Breast epithelium (tissue), 4 donors: ENCODE measurements around the gene NUDT7. TPM values are rescaled to one million over a fixed set of nuclear protein-coding genes. Genes with fewer than 3 reads are reported as not detected.

Experiments
- DNase-seq, 2 donors: peaks; one replicate each; pipeline ENCODE4 v3.0.0-alpha.2; 2019; ENCODE audit warnings: low spot score in 2 of 2
- H3K27ac ChIP-seq, 2 donors: fragments of 200-600 bp; sonication (generic) in 1 of 2; one replicate each; pipeline ENCODE4 v1.5.1; 2016 to 2019; ENCODE audit warnings: mild to moderate bottlenecking in 1 of 2
- H3K27me3 ChIP-seq, 2 donors: fragments of 200-600 bp; sonication (generic) in 1 of 2; one replicate each; pipeline versions ENCODE4 v1.5.1 to v1.6.0; 2017 to 2019; ENCODE audit warnings: control low read depth in 1 of 2, mild to moderate bottlenecking in 1 of 2
- H3K36me3 ChIP-seq: fragments of 200-600 bp; one replicate; pipeline ENCODE4 v1.5.1; 2019
- H3K4me1 ChIP-seq, 2 donors: fragments of 200-600 bp; sonication (generic); one replicate each; pipeline ENCODE4 v1.5.1; 2016 to 2019; ENCODE audit warnings: control low read depth in 1 of 2
- H3K4me3 ChIP-seq, 3 donors: fragments of 200-600 bp; sonication (generic); 1 replicate in 2 of 3; 2 replicates in 1 of 3; pipeline ENCODE4 v1.5.1; 2016 to 2019; ENCODE audit warnings: mild to moderate bottlenecking in 3 of 3, moderate library complexity in 2 of 3
- H3K9me3 ChIP-seq, 2 donors: fragments of 200-600 bp; sonication (generic) in 1 of 2; one replicate each; pipeline ENCODE4 v1.5.1; 2016 to 2019; ENCODE audit warnings: control low read depth in 1 of 2
- POLR2A ChIP-seq: fragments of 450-650 bp; IDR thresholded peaks from one replicate; pipeline ENCODE4 v1.6.1; 2016; ENCODE audit warnings: antibody characterized with exemption, mild to moderate bottlenecking, moderate library complexity
- POLR2AphosphoS5 ChIP-seq, 3 donors: sonication (generic); formaldehyde crosslinking; IDR thresholded peaks; one replicate each; pipeline ENCODE4 v1.6.1; 2017; ENCODE audit warnings: antibody characterized with exemption in 3 of 3
- intact Hi-C: fragments of 100-400 bp; cut with DNase I; formaldehyde crosslinking; loops from one replicate; pipeline ENCODE4 v1.15.1; 2023; ENCODE audit warnings: low total_unique reads
- total RNA-seq, 3 donors: library from RNA; depleted of rRNA; stranded (reverse); fragments of >200 nt; gene quantifications; one replicate each; pipeline ENCODE4 v1.1.0, GENCODE V29; 2016
- TF ChIP-seq, protein P1 (sequence below), 3 donors: fragments of 450-650 bp; IDR thresholded peaks; one replicate each; pipeline ENCODE4 v1.5.1; 2016 to 2017; ENCODE audit warnings: antibody characterized with exemption in 3 of 3, mild to moderate bottlenecking in 3 of 3, moderate library complexity in 3 of 3

NUDT7 gene
- total RNA-seq, 3 donors from 2014 or later: 4.9 to 12.3 (median 11.1) TPM

- no peak overlapping the region for H3K27ac ChIP-seq
- H3K27me3 ChIP-seq: no peaks in the 10 kb centered on the region
- H3K4me1 ChIP-seq: no peaks in the 10 kb centered on the region
- H3K9me3 ChIP-seq: no peaks in the 10 kb centered on the region
- TF ChIP-seq POLR2AphosphoS5 (IDR thresholded peaks at IDR 0.05): no peak
- TF ChIP-seq, protein P1, sequence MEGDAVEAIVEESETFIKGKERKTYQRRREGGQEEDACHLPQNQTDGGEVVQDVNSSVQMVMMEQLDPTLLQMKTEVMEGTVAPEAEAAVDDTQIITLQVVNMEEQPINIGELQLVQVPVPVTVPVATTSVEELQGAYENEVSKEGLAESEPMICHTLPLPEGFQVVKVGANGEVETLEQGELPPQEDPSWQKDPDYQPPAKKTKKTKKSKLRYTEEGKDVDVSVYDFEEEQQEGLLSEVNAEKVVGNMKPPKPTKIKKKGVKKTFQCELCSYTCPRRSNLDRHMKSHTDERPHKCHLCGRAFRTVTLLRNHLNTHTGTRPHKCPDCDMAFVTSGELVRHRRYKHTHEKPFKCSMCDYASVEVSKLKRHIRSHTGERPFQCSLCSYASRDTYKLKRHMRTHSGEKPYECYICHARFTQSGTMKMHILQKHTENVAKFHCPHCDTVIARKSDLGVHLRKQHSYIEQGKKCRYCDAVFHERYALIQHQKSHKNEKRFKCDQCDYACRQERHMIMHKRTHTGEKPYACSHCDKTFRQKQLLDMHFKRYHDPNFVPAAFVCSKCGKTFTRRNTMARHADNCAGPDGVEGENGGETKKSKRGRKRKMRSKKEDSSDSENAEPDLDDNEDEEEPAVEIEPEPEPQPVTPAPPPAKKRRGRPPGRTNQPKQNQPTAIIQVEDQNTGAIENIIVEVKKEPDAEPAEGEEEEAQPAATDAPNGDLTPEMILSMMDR (IDR thresholded peaks at IDR 0.05): no peak
- TF ChIP-seq POLR2A: no peak
- H3K36me3 ChIP-seq: no peaks in the 10 kb centered on the region
- DNase-seq: no peak
- no peak overlapping the region for H3K4me3 ChIP-seq
- intact Hi-C loops: loop anchor here (10.0 kb wide), 1 partner anchor 295 kb away; no protein-coding TSS in a partner anchor
Observed at GRCh38 chr16:77679391-77679790, 42.9 kb upstream of the NUDT7 start.

DNA sequence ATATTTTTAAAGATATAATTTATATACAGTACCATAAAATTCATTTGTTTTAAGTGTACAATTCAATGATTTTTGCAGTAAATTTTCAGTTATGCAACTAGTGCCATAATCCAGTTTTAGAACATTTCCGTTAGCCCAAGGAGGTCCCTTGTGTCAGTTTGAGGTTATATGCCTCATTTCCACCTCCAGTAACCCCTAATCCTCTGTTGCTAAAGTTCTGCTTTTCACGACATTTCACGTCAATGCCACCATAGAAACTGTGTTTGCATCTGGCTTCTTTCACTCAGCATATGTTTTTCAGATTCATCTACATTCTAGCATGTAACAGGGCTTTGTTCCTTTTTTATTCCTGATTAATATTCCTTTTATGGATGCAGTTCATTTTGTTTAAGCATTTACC is 42.4 kb upstream of the NUDT7 start:
- Histone ChIP-seq H3K4me1 (no peaks in the 10 kb centered on the region), H3K27ac (no peak overlapping the region), H3K9me3 (no peaks in the 10 kb centered on the region), H3K27me3 (no peaks in the 10 kb centered on the region), H3K4me3 (no peak overlapping the region), H3K36me3 (no peaks in the 10 kb centered on the region)
- TF ChIP-seq POLR2A (no peak), POLR2AphosphoS5 (IDR thresholded peaks at IDR 0.05) (no peak)
- TF ChIP-seq, protein P1 (IDR thresholded peaks at IDR 0.05): no peak
- DNase-seq: no peak
- intact Hi-C loops: loop anchor here (10.0 kb wide), 1 partner anchor 295 kb away; no protein-coding TSS in a partner anchor

GRCh38 chr16:77680496-77680895 is 41.8 kb upstream of the NUDT7 start:
- H3K36me3 ChIP-seq: no peaks in the 10 kb centered on the region
- no peak overlapping the region for H3K4me3 ChIP-seq
- no peak overlapping the region for H3K27ac ChIP-seq
- intact Hi-C loops: no loop called here
- H3K9me3 ChIP-seq: no peaks in the 10 kb centered on the region
- H3K27me3 ChIP-seq: no peaks in the 10 kb centered on the region
- no peaks in the 10 kb centered on the region for H3K4me1 ChIP-seq
- no peak for DNase-seq
- TF ChIP-seq POLR2AphosphoS5 (IDR thresholded peaks at IDR 0.05) (no peak), POLR2A (no peak)
- TF ChIP-seq, protein P1 (IDR thresholded peaks at IDR 0.05): no peak

DNA sequence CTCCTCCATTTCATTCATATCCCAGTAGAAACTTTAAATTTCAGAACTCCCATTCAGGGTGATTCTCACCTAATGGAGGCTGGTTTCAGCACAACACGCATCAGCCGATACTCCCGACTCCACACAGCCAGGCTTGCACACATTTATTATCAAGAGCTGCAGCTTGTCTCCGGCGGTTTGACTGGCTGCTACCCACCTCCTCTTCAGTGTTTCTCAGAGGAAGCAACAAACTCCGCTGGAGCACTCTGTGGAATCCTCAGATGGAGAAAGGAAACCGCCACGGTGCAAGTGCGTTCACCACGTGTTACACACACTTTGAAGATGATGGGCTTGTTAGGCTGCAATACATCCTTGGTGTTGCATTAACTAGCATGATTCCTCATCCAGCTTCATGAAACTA is 39.7 kb upstream of the NUDT7 start:
- Histone ChIP-seq H3K27ac (no peak overlapping the region), H3K9me3 (no peaks in the 10 kb centered on the region), H3K36me3 (no peaks in the 10 kb centered on the region), H3K4me1 (no peaks in the 10 kb centered on the region), H3K27me3 (no peaks in the 10 kb centered on the region), H3K4me3 (no peak overlapping the region)
- intact Hi-C loops: no loop called here
- no peak for DNase-seq
- TF ChIP-seq, protein P1 (IDR thresholded peaks at IDR 0.05): no peak
- TF ChIP-seq POLR2A (no peak), POLR2AphosphoS5 (IDR thresholded peaks at IDR 0.05) (no peak)

- no peaks in the 10 kb centered on the region for H3K27me3 ChIP-seq
- H3K27ac ChIP-seq: no peak overlapping the region
- TF ChIP-seq POLR2A (no peak), POLR2AphosphoS5 (IDR thresholded peaks at IDR 0.05) (no peak)
- TF ChIP-seq, protein P1 (IDR thresholded peaks at IDR 0.05): no peak
- no peaks in the 10 kb centered on the region for H3K4me1 ChIP-seq
- no peak overlapping the region for H3K4me3 ChIP-seq
- intact Hi-C loops: no loop called here
- no peaks in the 10 kb centered on the region for H3K36me3 ChIP-seq
- no peaks in the 10 kb centered on the region for H3K9me3 ChIP-seq
- no peak for DNase-seq
Observed at GRCh38 chr16:77683397-77684180, 38.7 kb upstream of the NUDT7 start.
